ENCODE data around the gene GFPT1.
"Not testable (repeated sequence)": the region's sequence is repeated elsewhere in the genome, so short reads cannot be mapped to it uniquely, and the experiment has no call there.

Gene GFPT1

DNA sequence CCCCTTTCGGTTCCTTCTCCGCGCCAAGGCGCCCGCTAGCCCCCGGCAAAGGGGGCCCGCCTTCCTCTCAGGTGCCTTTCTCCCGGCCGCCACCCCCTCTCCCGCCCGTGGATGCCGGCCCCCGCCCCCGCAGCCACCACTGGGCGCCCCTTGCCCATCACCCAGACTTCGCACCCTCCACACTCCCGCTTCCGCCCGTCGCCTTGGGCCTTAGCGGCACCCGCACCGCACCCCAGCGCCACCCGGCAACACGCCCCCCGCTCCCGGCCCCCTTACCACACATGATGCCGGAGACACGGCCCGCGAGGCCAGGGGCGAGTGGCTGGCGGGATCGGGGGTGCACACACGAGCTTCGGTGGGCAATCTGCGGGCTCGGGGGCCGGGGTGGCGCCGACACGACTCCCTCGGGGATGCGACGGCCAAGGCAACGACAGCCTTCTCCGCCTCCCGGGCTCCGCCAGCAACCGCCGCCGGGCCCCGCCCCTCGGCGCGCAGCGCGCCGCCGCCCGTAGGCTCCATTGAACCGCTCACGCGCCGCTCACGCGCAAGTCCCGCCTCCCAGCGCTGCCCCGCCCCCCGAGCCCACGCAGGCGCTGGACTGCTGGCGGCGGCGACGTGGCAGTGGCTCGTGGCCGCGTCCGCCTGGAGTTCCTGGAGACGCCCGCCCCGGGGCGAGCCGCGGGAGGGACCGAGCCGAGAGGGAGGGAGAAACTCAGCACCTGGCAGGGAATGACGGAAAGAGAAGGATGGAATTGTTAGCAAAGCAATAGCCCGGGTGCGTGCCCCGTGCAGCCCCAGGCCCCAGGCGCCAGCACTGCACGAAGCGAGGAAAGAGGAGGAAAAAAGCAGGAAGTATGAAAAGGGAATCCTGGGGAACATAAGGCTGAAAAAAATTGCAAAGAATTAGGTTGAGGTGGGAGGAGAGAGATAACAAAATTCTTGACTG lies at the start of gene GFPT1:
Gene GFPT1 (minus strand): TSS at position 439 of the 946 bp plus-strand sequence. CDS start 156 bp downstream, at position 283.
- peak; percentile 84 for DNase-seq

GRCh38 chr2:69436596-69436937 lies 49.5 kb upstream of the GFPT1 start:
- DNase-seq = no peak

- DNase-seq = no peak
Observed at GRCh38 chr2:69434753-69435152, 47.7 kb upstream of the GFPT1 start.

- no peak for DNase-seq
Observed at GRCh38 chr2:69429491-69430183, 42.6 kb upstream of the GFPT1 start.

DNA sequence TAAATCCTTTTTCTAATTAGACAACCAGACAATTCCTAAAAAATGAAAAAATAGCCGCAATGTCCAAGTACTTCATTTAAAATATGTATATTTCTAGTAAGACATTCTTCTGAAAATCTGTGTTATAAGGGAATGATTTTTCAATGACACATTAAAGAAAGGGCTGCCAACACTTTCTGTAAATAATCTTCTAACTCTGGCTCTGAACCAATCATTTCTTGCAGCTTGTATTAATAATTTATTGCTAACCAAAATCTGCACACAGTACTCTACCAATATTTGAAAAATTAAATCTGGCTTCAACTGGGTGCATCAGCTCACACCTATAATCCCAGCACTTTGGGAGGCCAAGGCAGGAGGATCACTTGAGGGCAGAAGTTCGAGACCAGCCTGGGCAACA lies 42.0 kb upstream of the GFPT1 start:
- DNase-seq = no peak

DNA sequence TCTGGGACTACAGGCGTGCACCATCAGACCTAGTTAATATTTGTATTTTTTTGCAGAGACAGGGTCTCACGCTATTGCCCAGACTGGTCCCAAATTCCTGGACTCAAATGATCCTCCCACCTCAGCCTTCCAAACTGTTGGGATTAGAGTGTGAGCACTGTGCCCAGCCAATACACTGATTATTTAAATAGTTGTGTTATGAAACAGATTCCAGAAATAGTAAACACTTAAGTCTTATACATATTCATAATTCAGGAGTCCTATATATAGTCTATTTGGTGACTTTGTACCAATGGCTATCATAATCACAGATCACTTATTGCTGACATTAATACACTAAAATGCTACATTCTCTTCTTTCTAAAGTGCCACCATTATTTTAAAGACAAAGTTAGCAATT lies 37.4 kb upstream of the GFPT1 start:
- DNase-seq = no peak

GRCh38 chr2:69422198-69422597 lies 35.2 kb upstream of the GFPT1 start:
- DNase-seq = no peak

DNA sequence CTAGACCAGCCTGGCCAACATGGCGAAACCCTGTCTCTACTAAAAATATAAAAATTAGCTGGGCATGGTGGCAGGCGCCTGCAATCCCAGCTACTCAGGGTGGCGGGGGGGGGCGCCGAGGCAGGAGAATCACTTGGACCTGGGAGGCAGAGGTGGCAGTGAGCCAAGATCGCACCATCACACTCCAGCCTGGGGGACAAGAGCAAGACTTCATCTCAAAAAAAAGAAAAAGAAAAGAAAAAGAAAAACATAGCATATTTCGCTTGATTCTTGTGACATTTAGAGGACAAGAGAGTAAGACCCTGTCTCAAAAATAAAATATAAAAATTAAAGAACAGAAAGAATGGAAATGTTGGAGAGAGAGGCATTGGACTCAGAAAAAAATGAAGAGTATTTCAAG lies 32.1 kb upstream of the GFPT1 start:
- not testable (repeated sequence) for DNase-seq

DNA sequence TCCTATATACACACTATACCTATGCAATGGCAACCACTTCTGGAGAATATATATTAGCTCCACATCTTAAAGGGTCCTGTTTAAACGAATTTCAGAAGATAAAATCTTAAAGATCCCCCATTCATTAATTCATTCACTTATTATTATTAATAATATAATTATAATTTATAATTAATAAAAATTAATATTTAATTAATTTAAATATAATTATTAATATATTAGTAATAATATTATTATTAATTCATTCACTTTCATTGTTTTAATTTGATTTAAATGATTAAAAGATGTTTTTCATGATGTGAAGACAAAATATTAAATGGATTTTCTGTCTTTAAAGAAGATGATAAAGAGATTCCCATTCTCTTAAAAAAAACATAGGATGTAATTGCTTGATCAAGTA lies 29.1 kb upstream of the GFPT1 start:
- DNase-seq = no peak

GRCh38 chr2:69411120-69411519 lies 24.1 kb upstream of the GFPT1 start:
- DNase-seq = no peak

DNA sequence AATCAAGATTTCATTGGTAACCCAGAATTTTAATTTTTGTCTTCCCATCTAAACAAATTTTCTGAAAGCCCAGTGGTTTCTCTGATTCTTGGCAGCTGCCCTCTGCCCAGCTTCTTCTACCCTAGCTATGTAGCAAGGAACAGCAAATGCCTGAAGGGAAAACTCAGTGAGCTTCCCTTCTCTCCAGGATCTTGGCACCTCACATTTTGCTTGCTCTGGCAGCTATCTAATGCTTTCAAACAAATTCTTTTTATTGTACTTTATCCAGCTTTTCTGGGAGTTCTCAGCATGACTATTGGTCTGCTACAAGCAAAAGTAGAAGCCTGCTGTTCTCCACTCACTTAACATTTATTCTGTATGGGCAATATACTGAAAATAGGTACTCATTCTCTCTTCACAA lies 18.3 kb upstream of the GFPT1 start:
- DNase-seq = no peak

- no peak for DNase-seq
Observed at GRCh38 chr2:69400121-69400520, 13.1 kb upstream of the GFPT1 start.

DNA sequence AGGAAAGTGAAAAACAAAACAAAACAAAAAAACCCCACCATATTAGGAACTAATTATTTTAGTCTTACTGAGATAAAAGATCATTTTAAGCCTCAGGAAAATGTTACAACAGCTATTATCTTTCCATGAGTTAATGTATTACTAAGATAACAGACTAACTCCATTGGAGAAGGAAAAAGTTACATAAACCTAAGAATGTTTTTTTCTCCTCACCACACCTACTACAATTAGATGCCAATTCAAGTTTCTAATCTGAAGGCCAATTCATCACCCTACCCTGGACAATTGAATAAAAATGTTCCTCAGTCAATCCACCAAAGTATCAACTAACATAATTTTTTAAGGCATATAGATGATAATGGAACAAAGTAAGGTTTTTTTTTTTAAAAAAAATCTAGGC lies 10.2 kb upstream of the GFPT1 start:
- no peak for DNase-seq

DNA sequence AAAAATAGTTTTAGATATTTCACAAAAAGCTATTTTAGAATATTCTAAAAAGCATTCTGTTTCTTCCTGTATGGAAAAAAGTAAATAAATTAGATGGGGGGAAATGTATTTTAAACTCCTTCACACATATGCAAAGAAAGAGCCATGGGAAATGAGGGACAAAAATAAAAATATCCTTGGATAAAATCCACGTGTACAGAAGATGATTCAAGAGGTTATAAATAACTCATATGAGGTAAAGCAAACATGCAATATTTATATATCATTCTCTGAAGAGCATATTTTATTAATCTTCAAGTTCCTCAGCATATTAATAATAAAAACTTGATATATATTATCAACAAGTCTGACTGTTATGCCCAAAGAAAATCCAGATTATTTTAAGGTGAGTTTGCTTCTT lies 8.8 kb upstream of the GFPT1 start:
- DNase-seq = no peak

DNA sequence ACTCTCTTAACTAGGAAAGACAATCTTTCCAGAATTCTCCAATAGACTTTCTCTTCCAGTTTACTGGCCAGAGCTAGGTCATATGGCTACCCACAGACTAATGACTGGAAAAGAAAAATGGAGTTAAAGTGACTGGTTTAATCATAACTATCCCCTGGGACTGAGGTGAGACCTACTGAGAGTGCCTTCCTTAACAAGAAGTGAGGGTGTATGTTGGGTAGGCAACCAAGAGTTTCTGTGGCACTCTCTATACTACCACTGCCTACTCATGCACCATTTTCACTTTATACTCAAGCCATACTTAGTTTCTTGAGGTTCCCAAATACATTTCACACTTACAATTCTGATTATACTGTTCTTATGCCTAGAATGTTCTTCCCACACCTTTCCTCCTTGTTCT lies 6.9 kb upstream of the GFPT1 start:
- no peak for DNase-seq

DNA sequence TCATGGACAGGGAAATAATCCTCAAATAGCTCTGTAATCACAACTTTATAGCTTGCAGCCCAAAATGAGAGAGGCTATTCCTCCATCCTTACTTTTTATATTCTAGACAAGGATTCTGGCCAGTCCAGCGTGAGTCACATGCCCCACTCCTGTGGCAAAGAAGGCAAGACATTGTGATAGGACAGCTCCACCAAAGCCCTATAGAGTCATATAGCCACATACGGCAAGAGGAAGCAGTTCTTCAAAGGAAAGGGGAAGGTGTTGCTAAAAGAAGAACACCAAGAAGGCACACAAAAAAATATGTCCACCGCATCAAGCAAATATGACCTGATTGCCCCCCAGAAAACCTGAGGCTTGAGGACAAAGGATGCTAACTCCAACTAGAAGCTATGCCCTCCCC lies 3.4 kb upstream of the GFPT1 start:
- no peak for DNase-seq

- no peak for DNase-seq
Observed at GRCh38 chr2:69390001-69390400, 3.0 kb upstream of the GFPT1 start.

- no peak for DNase-seq
Observed at GRCh38 chr2:69389271-69389670, 2.2 kb upstream of the GFPT1 start.

DNA sequence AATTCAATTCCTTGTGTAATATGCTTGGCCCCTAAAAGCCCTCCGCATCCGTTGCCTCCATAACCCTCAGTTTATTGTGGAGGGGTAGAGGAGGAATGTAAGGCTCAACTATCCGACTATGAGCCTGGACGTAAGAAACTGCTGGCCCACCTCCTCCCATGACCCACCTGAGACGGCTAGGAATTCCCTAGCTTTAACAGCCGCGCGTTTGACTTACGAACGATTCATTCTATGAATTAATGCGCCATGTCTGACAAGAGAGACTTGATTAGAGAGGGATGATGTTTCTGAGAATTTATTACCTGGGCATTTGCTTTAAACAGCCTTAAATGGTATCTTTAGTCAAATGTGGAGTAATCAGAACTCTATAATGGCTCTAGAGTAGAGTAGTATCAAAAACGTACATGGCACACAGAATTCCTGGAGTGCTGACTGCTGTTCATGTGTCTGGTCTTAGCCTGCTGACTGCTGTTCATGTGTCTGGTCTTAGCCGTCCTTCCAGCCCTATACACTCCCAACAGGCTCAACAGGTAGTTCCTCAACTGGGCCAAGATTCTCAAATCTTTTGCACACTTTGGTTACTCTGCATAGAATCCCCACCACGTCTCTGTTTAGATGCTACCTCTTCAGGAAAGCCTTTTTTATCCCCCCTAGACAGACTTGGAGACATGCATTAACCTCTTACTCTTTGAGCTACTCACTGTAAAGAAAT lies 899 bp upstream of the GFPT1 start:
- no peak for DNase-seq

DNA sequence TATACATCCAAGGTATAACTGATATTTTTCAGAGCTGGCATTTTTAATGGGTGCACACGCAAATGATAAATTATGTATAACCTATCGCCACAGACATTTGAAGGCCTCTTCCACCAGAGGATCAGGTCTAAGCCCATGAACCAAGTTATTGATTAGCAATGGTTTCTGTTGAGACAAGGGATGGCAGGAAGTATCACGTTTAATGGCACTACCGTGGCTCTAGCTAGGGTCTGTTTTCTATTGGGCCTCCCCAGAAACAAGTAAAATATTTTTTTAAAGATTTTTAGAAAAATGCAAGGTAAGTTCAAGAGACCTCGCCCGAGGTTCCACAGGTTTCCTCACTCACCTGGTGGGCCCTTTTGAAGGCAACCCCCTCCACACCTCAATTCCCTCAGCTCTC lies 667 bp downstream of the GFPT1 start:
- no peak for DNase-seq

- no peak for DNase-seq
Observed at GRCh38 chr2:69385443-69386151, 1.4 kb downstream of the GFPT1 start.

DNA sequence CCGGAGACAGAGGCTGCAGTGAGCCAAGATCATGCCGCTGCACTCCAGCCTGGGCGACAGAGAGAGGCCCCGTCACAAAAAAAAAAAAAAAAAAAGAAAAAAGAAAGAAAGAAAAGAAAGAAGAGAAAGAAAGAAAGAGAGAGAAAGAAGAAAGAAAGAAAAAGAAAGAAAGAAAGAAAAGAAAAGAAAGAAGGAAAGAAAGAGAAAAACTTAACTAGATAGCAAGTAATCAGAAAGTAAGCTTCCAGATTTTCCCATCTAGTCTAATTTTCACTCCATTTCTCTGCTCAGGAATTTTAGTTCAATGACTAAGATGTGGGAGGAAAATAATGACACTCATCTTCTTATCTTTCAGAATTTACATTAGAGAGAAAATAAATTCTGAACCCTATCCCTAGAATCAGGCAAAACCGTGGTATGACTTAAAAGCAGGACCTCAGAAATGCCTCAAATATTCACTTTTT lies 2.4 kb downstream of the GFPT1 start:
- DNase-seq = no peak

Data from GOT3 (cell line).